Upper lobe of left lung (tissue), 4 donors: ENCODE results near the gene RAPGEF1.

Experiments
- EP300 ChIP-seq, 4 donors: sonication (generic); formaldehyde crosslinking; IDR thresholded peaks; one replicate each; pipeline ENCODE4 v1.5.1; 2017; ENCODE audit warnings: antibody characterized with exemption in 4 of 4, control low read depth in 2 of 4
- POLR2AphosphoS5 ChIP-seq, 2 donors: sonication (generic); formaldehyde crosslinking; IDR thresholded peaks; one replicate each; pipeline ENCODE4 v1.5.1; 2017; ENCODE audit warnings: antibody characterized with exemption in 2 of 2
- TF ChIP-seq, protein P1 (sequence below), 6 experiments: fragments of 450-650 bp in 4 of 6; fragments of 200-600 bp in 2 of 6; sonication (generic) in 2 of 6; IDR thresholded peaks; one replicate each; pipeline ENCODE4 v1.5.1; 2016 to 2019; ENCODE audit warnings: antibody characterized with exemption in 6 of 6

DNA sequence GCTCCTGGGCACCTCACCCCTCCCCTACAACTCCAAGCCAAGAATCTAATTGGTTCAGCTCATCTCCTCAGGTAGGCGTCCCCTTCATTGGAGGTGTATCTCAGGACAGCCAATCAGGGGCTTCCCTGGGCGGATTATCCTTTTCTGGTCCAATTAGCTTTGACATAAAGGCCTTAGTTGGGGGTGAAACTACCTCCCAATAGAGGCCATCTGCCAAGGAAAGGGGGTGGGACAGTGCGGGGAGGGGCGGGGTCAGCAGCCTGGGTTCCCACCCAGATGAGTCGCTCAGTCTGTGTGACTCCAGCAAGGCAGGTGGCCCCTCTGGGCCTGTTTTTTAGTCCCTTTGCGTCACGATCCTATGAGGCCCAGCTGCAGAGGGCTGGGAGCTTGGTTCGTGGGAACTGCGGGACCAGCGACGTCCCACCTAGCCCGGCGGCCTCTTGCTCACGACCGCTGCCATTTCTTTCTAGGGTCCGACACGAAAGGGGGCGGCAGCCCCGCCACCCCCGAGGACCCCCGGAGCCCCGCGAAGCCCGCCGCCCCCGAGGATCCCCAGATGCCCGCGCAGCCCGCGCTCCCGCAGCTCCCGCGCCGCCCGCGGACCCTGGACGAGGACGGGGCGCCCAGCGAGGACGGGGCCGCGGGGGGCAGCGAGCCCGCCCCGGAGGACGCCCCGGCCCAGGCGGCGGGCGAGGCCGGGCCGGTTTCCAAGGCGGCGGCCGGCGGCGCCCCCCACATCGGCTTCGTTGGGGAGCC is 185.6 kb downstream of the RAPGEF1 start:
- TF ChIP-seq, protein P1, sequence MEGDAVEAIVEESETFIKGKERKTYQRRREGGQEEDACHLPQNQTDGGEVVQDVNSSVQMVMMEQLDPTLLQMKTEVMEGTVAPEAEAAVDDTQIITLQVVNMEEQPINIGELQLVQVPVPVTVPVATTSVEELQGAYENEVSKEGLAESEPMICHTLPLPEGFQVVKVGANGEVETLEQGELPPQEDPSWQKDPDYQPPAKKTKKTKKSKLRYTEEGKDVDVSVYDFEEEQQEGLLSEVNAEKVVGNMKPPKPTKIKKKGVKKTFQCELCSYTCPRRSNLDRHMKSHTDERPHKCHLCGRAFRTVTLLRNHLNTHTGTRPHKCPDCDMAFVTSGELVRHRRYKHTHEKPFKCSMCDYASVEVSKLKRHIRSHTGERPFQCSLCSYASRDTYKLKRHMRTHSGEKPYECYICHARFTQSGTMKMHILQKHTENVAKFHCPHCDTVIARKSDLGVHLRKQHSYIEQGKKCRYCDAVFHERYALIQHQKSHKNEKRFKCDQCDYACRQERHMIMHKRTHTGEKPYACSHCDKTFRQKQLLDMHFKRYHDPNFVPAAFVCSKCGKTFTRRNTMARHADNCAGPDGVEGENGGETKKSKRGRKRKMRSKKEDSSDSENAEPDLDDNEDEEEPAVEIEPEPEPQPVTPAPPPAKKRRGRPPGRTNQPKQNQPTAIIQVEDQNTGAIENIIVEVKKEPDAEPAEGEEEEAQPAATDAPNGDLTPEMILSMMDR (IDR thresholded peaks at IDR 0.05) = no peak
- TF ChIP-seq EP300 (IDR thresholded peaks at IDR 0.05) (no peak), POLR2AphosphoS5 (IDR thresholded peaks at IDR 0.05) (no peak)
